A673 (cell line): ENCODE measurements around the gene IMMP2L.

Experiments
- CTCF ChIP-seq: fragments of 300-800, 200-600 bp; sonication (generic); conservative IDR thresholded peaks from 2 replicates; pipeline ENCODE4 v1.5.1; 2017; ENCODE audit warnings: low read depth, mild to moderate bottlenecking, antibody characterized with exemption, low read length, moderate library complexity, mixed read lengths
- EZH2 ChIP-seq: fragments of 200-600 bp; sonication (generic); IDR thresholded peaks from 2 replicates; pipeline ENCODE4 v1.6.1; 2017; ENCODE audit warnings: borderline replicate concordance, low read depth, mild to moderate bottlenecking, mixed read lengths, antibody characterized with exemption, low read length; ENCODE audit not compliant: poor library complexity, severe bottlenecking

DNA sequence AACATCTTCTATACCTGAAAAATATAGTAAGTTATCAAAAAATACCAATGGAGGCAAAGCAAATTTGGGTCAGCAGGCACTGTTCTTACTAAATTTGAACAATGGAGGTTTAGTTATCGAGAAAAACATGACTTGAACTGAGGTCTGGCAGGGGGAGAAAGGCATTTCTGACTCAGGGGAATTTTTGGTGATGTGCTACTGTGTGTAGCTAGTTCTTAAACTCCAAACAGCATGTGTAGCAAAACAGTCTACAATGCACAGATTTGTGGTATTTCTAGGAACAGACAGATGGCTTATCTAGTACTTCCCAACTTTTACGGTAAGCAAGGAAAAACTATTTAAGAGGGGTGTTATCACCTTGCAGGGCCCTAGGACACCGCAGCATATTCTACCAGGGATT, 783.0 kb downstream of the IMMP2L start:
- TF ChIP-seq CTCF (no peak), EZH2 (no peak)
